Right cardiac atrium (tissue), 5 donors: ENCODE results near the gene RBM12. TPM values are rescaled to one million over a fixed set of nuclear protein-coding genes. Genes with fewer than 3 reads are reported as not detected.
A peak's percentile ranks its signal among the peaks of the same experiment; 100 is the strongest.
"Not testable (repeated sequence)": the region's sequence is repeated elsewhere in the genome, so short reads cannot be mapped to it uniquely, and the experiment has no call there.

ENCODE experiments used
- ATAC-seq, 2 donors: fragments of 200-7000 bp; cut with Tn5 transposase; one replicate each; pipeline versions ENCODE4 v1.8.0 to v1.9.1; 2020; ENCODE audit warnings: moderate library complexity in 2 of 2, mild to moderate bottlenecking in 1 of 2
- DNase-seq, 3 donors: peaks; one replicate each; pipeline ENCODE4 v3.0.0-alpha.2; 2020
- H3K27ac ChIP-seq: one replicate; pipeline ENCODE4 v1.5.1; 2013; ENCODE audit warnings: mild to moderate bottlenecking, low read length, control low read depth, moderate library complexity
- H3K27me3 ChIP-seq: one replicate; pipeline ENCODE4 v1.6.1; 2013; ENCODE audit not compliant: control insufficient read depth, insufficient read depth
- H3K4me1 ChIP-seq: one replicate; pipeline ENCODE4 v1.6.1; 2013; ENCODE audit warnings: low read length; ENCODE audit not compliant: control insufficient read depth, insufficient read depth
- H3K4me3 ChIP-seq: one replicate; pipeline ENCODE4 v1.5.1; 2013; ENCODE audit warnings: low read length, control low read depth
- H3K9me3 ChIP-seq: one replicate; pipeline ENCODE4 v1.6.1; 2013; ENCODE audit warnings: low read length; ENCODE audit not compliant: control insufficient read depth
- WGBS: extraction: QIAGEN DNeasy Blood & Tissue Kit; methylation state at CpG from one replicate; pipeline ENCODE4 v1.1.7; 2013; 5-methylcytosine and 5-hydroxymethylcytosine counted together
- intact Hi-C, 4 donors: fragments of 100-400 bp; cut with DNase I; formaldehyde crosslinking; loops; one replicate each; pipeline versions ENCODE4 v1.11.0 to v1.14.0; 2022 to 2023
- long read RNA-seq, 4 donors: library from polyadenylated mRNA; unstranded; transcript quantifications; one replicate each; pipeline ENCODE4 v2.0.0, GENCODE V29; 2020 to 2021
- polyA plus RNA-seq: library from polyadenylated mRNA; stranded (reverse); fragments of 200-250 nt; gene quantifications from one replicate; pipeline ENCODE4 v1.2.3, GENCODE V29; 2013
- total RNA-seq, 4 donors: library from RNA; stranded (reverse); fragmentation: NEBNext Ultra II Directional; extraction: Animal tissue kit (Norgen Biotek cat#: 25700); gene quantifications; one replicate each; pipeline ENCODE4 v1.2.1, GENCODE V29; 2021
- donor health status: healthy with polysubstance abuse.
- donor health status: DM: no; HTN: yes; CAD: no.
- donor health status: DM: no; HTN: no; CAD: no.
- donor health status: DM: no; HTN: yes; CAD: no; lungs with severe emphysema.
- donor health status: DM: yes; HTN: yes; CAD: no.

RBM12 gene, protein sequence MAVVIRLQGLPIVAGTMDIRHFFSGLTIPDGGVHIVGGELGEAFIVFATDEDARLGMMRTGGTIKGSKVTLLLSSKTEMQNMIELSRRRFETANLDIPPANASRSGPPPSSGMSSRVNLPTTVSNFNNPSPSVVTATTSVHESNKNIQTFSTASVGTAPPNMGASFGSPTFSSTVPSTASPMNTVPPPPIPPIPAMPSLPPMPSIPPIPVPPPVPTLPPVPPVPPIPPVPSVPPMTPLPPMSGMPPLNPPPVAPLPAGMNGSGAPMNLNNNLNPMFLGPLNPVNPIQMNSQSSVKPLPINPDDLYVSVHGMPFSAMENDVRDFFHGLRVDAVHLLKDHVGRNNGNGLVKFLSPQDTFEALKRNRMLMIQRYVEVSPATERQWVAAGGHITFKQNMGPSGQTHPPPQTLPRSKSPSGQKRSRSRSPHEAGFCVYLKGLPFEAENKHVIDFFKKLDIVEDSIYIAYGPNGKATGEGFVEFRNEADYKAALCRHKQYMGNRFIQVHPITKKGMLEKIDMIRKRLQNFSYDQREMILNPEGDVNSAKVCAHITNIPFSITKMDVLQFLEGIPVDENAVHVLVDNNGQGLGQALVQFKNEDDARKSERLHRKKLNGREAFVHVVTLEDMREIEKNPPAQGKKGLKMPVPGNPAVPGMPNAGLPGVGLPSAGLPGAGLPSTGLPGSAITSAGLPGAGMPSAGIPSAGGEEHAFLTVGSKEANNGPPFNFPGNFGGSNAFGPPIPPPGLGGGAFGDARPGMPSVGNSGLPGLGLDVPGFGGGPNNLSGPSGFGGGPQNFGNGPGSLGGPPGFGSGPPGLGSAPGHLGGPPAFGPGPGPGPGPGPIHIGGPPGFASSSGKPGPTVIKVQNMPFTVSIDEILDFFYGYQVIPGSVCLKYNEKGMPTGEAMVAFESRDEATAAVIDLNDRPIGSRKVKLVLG
- total RNA-seq (10 to 100 TPM; 46.1 to 59.1 (median 53.6) TPM), polyA plus RNA-seq (8.7 TPM)
- long read RNA-seq, donor 1, full-length matches to known transcripts, result 21 of 39 reads
- long read RNA-seq, donor 1, partial matches to known transcripts, result 0 of 39 reads
- long read RNA-seq, donor 1, other reads (novel, unspliced or antisense), result 18 of 39 reads
- long read RNA-seq, donor 2, full-length matches to known transcripts, result 8 of 16 reads
- long read RNA-seq, donor 2, partial matches to known transcripts, result 0 of 16 reads
- long read RNA-seq, donor 2, other reads (novel, unspliced or antisense), result 8 of 16 reads
- long read RNA-seq, donor 3, full-length matches to known transcripts, result 42 of 56 reads
- long read RNA-seq, donor 3, partial matches to known transcripts, result 0 of 56 reads
- long read RNA-seq, donor 3, other reads (novel, unspliced or antisense), result 14 of 56 reads
- long read RNA-seq, donor 4, full-length matches to known transcripts, result 7 of 15 reads
- long read RNA-seq, donor 4, partial matches to known transcripts, result 0 of 15 reads
- long read RNA-seq, donor 4, other reads (novel, unspliced or antisense), result 8 of 15 reads

- intact Hi-C loops, result no loop called here
These were observed at the start of gene RBM12, which contains the start of gene CPNE1 for GRCh38 chr20:35664466-35665206. Gene RBM12, minus strand, starts transcription at chr20:35664900. Its CDS starts 9,578 bp downstream, at chr20:35655322. Gene CPNE1, minus strand, starts transcription at chr20:35664900. Its CDS starts 31,977 bp downstream, at chr20:35632923.

GRCh38 chr20:35714127-35714526 lies 49.4 kb upstream of the RBM12 start:
- DNase-seq, result no peak
- ATAC-seq, result no peak
- Histone ChIP-seq H3K4me3 (no peak overlapping the region), H3K9me3 (no peaks in the 10 kb centered on the region), H3K27ac (no peak overlapping the region), H3K4me1 (no peaks in the 10 kb centered on the region), H3K27me3 (no peaks in the 10 kb centered on the region)
- intact Hi-C loops, result no loop called here
- WGBS, result 63% methylated on average over 4 of the region's 4 CpGs

More at GRCh38 chr20:35664466-35665206, at the start of gene RBM12, which contains the start of gene CPNE1:
- peak within 1 kb of the TSS; percentile 93 for H3K27ac ChIP-seq
- ATAC-seq, result peak; percentile 97 to 98
- H3K4me1 ChIP-seq, result peaks cover 5% of the 10 kb centered on the region
- WGBS, result under 1% methylated on average over 61 of the region's 61 CpGs
- no peaks in the 10 kb centered on the region for H3K27me3 ChIP-seq
- H3K9me3 ChIP-seq, result no peaks in the 10 kb centered on the region
- DNase-seq, result peak; percentile 93 to 97 (median 96)
- peak within 1 kb of the TSS; percentile 72 for H3K4me3 ChIP-seq

- H3K27me3 ChIP-seq, H3K27ac ChIP-seq, DNase-seq, H3K4me3 ChIP-seq, ATAC-seq, H3K4me1 ChIP-seq, intact Hi-C loops, H3K9me3 ChIP-seq: not testable (repeated sequence)
- 85% methylated on average over 9 of the region's 9 CpGs for WGBS
These were observed 48.4 kb upstream of the RBM12 start for GRCh38 chr20:35713120-35713519.

- Histone ChIP-seq H3K27me3 (no peaks in the 10 kb centered on the region), H3K4me3 (no peak overlapping the region), H3K9me3 (no peaks in the 10 kb centered on the region), H3K27ac (no peak overlapping the region), H3K4me1 (no peaks in the 10 kb centered on the region)
- intact Hi-C loops, result no loop called here
- DNase-seq, result no peak
- 72% methylated on average over 6 of the region's 6 CpGs for WGBS
- no peak for ATAC-seq
These were observed 47.0 kb upstream of the RBM12 start for GRCh38 chr20:35711588-35712209.

DNA sequence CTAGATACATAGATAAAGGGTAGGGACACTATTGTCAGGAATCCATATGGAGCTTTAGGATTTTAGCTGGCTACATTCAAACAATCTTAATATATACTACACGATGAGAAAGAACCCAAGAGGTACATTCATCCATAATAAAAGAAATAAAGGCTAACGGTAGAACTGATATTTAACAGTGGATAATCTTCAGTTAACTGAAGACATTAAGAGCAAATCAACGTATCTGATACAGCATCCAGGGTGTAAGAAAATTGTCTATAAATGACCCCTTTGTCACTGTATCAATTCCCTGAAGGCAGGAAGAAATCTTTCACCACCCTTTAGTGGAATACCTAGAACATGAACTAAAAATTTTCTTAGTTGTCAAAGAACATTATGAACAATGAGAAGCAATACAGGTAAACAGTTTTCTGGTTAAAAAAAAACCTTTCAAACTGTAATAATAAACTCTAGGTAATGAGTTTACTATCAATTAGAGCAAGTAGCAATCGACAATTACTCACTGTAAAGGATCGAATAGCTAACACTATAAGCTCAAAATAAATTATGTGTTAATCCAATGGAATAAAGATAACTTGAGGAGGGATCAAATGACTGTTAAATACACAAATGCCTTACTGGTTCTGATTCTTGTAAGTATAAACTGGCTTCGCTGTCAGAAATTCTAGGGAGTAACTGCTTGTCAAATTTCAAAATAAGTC lies 46.3 kb upstream of the RBM12 start:
- WGBS, result 61% methylated on average over 6 of the region's 6 CpGs
- no peak for ATAC-seq
- intact Hi-C loops, result no loop called here
- H3K9me3 ChIP-seq, result no peaks in the 10 kb centered on the region
- H3K27ac ChIP-seq, result no peak overlapping the region
- no peaks in the 10 kb centered on the region for H3K27me3 ChIP-seq
- DNase-seq, result no peak
- no peak overlapping the region for H3K4me3 ChIP-seq
- H3K4me1 ChIP-seq, result no peaks in the 10 kb centered on the region

DNA sequence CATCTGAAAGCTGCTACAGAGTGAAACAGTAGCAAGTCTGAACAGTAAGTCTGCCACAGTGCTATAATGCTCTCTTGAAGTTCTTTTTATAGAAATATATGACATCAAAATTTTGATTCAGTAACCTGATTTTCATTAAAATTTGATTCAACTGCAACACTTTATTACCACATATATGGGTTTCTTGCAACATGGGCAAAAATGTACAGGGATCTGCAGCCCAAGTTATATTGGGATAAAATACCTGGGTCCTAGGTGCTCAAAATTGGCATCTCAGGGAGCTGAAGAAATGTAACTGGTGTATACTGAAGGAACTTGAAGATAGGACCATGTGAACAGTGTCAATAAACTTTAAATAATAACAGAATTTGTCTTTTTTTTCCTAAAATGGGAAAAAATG lies 45.3 kb upstream of the RBM12 start:
- no peaks in the 10 kb centered on the region for H3K9me3 ChIP-seq
- intact Hi-C loops, result no loop called here
- H3K4me1 ChIP-seq, result no peaks in the 10 kb centered on the region
- no peak for DNase-seq
- no peak overlapping the region for H3K27ac ChIP-seq
- H3K27me3 ChIP-seq, result no peaks in the 10 kb centered on the region
- ATAC-seq, result no peak
- no peak overlapping the region for H3K4me3 ChIP-seq

DNA sequence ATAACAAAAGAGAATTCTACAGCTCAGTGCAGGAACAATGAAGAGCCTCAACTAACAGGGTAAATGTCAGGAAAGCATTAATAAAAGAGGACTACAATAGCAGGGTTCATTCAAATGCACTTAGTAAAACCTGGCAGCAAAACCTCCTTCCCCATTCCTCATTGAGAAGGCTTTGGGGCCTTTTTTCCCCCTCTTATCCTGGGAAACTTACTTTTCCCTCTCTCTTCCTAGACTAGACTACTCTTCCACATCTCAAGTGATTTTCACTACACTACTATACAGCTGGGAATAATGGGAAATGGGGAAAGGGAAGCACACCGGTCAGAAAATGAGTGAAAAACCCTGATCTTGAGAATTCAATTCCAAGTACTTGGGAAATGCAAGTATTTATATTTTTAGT lies 44.6 kb upstream of the RBM12 start:
- Histone ChIP-seq H3K27ac (no peak overlapping the region), H3K9me3 (no peaks in the 10 kb centered on the region), H3K4me1 (no peaks in the 10 kb centered on the region), H3K27me3 (no peaks in the 10 kb centered on the region), H3K4me3 (no peak overlapping the region)
- DNase-seq, result no peak
- 77% methylated on average over 1 of the region's 1 CpG for WGBS
- ATAC-seq, result no peak
- intact Hi-C loops, result no loop called here

- ATAC-seq, result no peak
- H3K4me1 ChIP-seq, result no peaks in the 10 kb centered on the region
- DNase-seq, result no peak
- H3K27me3 ChIP-seq, result no peaks in the 10 kb centered on the region
- no peaks in the 10 kb centered on the region for H3K9me3 ChIP-seq
- H3K4me3 ChIP-seq, result no peak overlapping the region
- intact Hi-C loops, result no loop called here
- 40% methylated on average over 1 of the region's 1 CpG for WGBS
- no peak overlapping the region for H3K27ac ChIP-seq
These were observed 43.8 kb upstream of the RBM12 start for GRCh38 chr20:35708502-35708901.
